GM21786 (cell line): ENCODE measurements around the gene MED8.

Experiments used
- ATAC-seq: cut with Tn5 transposase; IDR thresholded peaks from one replicate; pipeline ENCODE4 v1.9.1; 2021; ENCODE audit not compliant: unreplicated experiment

MED8 gene, protein sequence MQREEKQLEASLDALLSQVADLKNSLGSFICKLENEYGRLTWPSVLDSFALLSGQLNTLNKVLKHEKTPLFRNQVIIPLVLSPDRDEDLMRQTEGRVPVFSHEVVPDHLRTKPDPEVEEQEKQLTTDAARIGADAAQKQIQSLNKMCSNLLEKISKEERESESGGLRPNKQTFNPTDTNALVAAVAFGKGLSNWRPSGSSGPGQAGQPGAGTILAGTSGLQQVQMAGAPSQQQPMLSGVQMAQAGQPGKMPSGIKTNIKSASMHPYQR

GRCh38 chr1:43389326-43390313, at the start of gene MED8, which contains the start of gene SZT2:
Gene MED8, minus strand, starts transcription at chr1:43389800. Its CDS starts 36 bp downstream, at chr1:43389764.
Gene SZT2, plus strand, starts transcription at chr1:43389899. Its CDS starts 70 bp downstream, at chr1:43389969.
- peak; percentile 95 for ATAC-seq

GRCh38 chr1:43438953-43439581, 49.5 kb upstream of the MED8 start:
- ATAC-seq, result no peak

- ATAC-seq, result no peak
Measured at GRCh38 chr1:43438576-43438952, 49.0 kb upstream of the MED8 start.

DNA sequence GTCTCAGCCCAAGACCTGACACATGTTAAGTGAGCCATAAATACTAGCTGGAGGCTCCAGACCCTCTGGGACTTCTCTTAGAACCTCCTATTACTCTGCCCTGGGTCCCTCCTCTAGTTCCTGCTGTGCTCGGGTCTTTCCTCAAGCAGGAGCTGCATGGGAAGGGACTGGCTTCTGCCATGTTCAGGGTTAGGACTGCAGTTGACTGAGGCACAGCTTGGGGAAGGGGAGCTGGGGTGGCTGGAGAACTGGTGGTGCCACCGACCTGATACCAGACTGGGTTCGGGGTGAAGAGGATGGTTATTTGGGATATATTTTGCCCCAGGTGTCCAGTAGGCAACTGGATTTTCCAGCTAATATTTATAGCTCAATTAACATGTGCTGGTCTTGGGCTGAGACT, 48.4 kb upstream of the MED8 start:
- ATAC-seq, result no peak

- no peak for ATAC-seq
Measured at GRCh38 chr1:43437031-43437973, 47.7 kb upstream of the MED8 start.

- ATAC-seq, result no peak
Measured at GRCh38 chr1:43436371-43436770, 46.8 kb upstream of the MED8 start.

GRCh38 chr1:43435146-43436145, 45.8 kb upstream of the MED8 start:
- no peak for ATAC-seq

DNA sequence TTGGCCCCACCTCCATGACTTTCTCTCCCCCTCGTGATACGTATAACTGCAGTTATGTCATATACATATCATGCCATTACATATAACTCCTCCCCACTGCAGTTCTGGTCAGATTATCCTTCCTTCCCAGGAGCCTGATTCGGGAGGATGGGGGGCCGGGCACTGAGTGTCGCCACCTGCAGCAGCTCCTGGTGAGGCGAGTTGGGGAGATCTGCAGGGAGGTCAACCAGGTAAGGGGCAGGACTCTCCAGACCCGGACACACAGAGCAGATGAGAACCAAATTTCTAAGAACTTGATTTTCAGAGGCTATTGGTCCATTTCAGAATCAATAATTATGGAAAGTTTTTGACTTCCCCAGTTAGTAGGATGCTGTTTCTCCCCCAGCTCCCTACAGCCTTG, 44.7 kb upstream of the MED8 start:
- no peak for ATAC-seq

DNA sequence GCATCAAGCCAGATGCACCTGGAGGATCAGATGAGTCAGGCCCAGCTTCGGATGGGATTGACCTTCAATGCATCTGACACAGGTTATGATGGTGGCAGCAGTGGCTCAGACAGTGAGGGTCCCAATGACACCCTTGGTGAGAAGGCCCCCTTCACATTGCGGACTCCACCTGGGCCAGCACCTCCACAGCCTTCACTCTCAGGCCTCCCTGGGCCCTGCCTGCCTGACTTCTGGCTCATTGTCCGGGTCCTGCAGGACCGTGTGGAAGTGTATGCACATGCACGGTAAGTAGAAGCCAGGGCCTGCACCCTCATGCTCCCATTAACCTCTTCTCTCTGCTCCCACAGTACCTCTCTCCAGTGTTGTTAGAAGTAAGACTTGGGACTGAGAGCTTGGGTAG, 43.3 kb upstream of the MED8 start:
- no peak for ATAC-seq

DNA sequence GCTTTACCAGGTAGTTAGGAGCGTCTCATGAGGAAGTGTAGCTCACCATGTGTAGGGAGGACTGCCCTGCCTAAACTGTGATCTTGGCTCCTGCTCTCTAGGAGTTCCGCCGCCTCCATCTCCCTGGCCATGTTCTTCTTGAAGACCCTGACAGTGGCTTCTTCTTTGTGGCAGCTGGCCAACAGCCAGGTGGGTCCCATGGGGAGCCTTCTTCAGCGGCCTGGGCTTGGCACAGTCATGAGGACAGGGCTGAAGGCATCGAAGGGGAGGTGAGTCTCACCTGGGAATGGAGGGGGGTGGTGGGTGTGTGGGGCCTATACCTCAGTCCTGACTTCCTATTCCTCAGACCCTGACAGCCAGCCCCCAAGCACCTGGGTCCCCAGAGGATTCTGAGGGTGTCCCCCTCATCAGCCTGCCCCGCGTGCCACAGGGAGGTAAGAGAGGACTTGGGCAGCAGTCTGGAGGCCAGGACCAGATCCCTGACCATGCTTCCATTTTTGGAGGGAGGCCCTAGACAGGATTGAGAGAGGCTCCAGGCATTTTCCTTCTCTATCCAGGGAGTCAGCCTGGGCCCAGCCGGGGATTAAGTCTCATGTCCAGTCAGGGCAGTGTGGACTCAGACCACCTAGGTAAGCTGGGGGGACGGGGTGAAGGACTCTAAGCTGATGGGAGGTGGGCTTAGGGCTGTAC, 42.7 kb upstream of the MED8 start:
- no peak for ATAC-seq

GRCh38 chr1:43431676-43432075, 42.1 kb upstream of the MED8 start:
- ATAC-seq, result no peak

DNA sequence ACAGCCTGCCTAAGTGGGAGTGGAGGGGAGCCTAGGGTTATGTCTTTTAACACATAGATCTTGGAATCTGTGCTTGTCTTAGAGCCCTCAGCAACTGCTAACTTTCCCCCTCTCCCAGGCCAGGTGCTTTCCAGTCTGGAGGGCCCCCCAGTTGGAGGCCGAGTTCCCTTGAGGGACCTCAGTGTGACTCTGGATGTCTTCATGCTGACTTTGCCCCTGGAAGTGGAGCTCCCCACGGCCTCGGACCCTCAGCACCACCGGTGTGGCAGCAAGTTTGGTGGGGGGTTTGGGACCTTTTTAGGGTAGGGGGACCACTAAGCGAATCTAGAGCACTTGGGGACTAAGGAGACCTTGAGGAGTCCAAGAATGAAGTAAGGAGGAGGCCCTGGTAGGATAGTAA, 41.2 kb upstream of the MED8 start:
- no peak for ATAC-seq

DNA sequence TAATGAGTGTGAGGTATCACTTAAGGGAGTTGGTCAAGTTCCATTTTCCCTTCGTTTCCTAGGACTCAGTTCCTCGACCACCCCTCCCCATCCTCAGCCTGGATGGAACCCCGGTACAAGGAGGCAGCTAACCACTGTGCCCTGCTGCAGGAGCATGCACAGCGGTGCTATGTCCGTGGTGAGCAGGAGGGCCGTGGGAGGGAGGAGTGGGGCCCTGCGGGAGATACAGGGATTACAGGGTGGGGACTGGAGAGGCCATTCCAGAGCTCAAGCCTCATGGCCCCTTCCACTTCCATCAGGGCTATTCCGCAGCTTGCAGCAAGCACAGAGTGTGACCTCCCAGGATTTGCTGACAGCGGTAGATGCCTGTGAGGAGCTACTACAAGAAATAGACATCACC, 38.3 kb upstream of the MED8 start:
- ATAC-seq, result no peak

GRCh38 chr1:43427524-43427923, 37.9 kb upstream of the MED8 start:
- no peak for ATAC-seq

DNA sequence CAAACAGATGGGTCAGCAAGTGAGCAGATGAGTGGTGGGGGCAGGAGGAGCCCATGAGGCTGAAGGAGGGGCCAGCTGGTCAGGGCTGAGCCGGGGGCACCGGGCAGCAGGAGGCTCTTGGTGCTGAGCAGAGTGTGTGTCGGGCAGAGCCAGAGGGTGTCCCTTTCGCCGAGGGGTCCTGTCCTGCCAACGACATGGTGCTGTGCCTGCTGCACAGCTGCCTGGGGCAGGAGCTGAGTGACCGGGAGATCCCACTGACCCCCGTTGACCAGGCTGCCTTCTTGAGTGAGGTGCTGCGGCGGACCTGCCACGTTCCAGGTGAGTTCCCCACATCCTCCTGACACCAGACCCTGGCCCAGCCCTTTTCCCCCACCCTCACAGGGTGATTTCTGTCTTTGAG, 36.6 kb upstream of the MED8 start:
- no peak for ATAC-seq

GRCh38 chr1:43425045-43425444, 35.4 kb upstream of the MED8 start:
- no peak for ATAC-seq

- ATAC-seq, result no peak
Measured at GRCh38 chr1:43423672-43424550, 34.3 kb upstream of the MED8 start.
